Kidney (tissue), 14 donors: ENCODE results near the gene RALGPS1. TPM values are rescaled to one million over a fixed set of nuclear protein-coding genes. Genes with fewer than 3 reads are reported as not detected.
A peak's percentile ranks its signal among the peaks of the same experiment; 100 is the strongest.

Experiments
- DNase-seq, 5 donors: peaks; one replicate each; pipeline ENCODE4 v3.0.0-alpha.2; 2013 to 2020
- FAIRE-seq: peaks from 2 replicates; lab custom pipeline; 2012; peaks lifted over from hg19 to GRCh38; lab: Jason Lieb, UNC
- H3K27ac ChIP-seq, 2 donors: one replicate each; pipeline ENCODE4 v1.7.0; 2013; ENCODE audit warnings: low read depth in 2 of 2, low read length in 2 of 2, inconsistent platforms in 1 of 2
- H3K27me3 ChIP-seq: one replicate; pipeline ENCODE4 v1.7.1; 2013; ENCODE audit warnings: low read length, inconsistent platforms; ENCODE audit not compliant: control insufficient read depth, insufficient read depth
- H3K36me3 ChIP-seq, 3 donors: one replicate each; pipeline versions ENCODE4 v1.7.0 to v1.7.1; 2013; ENCODE audit warnings: low read length in 3 of 3, control low read depth in 1 of 3, inconsistent platforms in 1 of 3; ENCODE audit not compliant: insufficient read depth in 3 of 3, control insufficient read depth in 2 of 3
- H3K4me1 ChIP-seq, 3 donors: one replicate each; pipeline versions ENCODE4 v1.7.0 to v1.7.1; 2013; ENCODE audit warnings: low read length in 3 of 3, inconsistent platforms in 1 of 3, low read depth in 1 of 3; ENCODE audit not compliant: control insufficient read depth in 2 of 3, insufficient read depth in 2 of 3
- H3K4me3 ChIP-seq, 3 donors: one replicate each; pipeline versions ENCODE4 v1.7.0 to v1.8.1; 2013; ENCODE audit warnings: low read length in 3 of 3, control low read depth in 1 of 3, inconsistent platforms in 1 of 3
- H3K9ac ChIP-seq, 3 donors: one replicate each; pipeline versions ENCODE4 v1.7.0 to v1.7.1; 2013; ENCODE audit warnings: low read length in 3 of 3, control low read depth in 1 of 3, inconsistent platforms in 1 of 3
- H3K9me3 ChIP-seq, 3 donors: one replicate each; pipeline versions ENCODE4 v1.7.0 to v1.7.1; 2013; ENCODE audit warnings: low read length in 3 of 3, control low read depth in 1 of 3, inconsistent platforms in 1 of 3; ENCODE audit not compliant: control insufficient read depth in 2 of 3, insufficient read depth in 1 of 3
- intact Hi-C: fragments of 100-400 bp; cut with DNase I; formaldehyde crosslinking; loops from one replicate; pipeline ENCODE4 v1.11.1; 2022
- polyA plus RNA-seq: library from polyadenylated mRNA; stranded (reverse); fragments of 350-450 nt; fragmentation: Illumina TruSeq; extraction: RNeasy Lipid Tissue Mini Kit (QIAGEN cat#74804); gene quantifications from one replicate; pipeline ENCODE4 v1.2.3, GENCODE V29; 2014; ENCODE audit warnings: low read depth, low replicate concordance; ENCODE audit not compliant: insufficient read depth
- total RNA-seq: library from RNA; stranded (reverse); fragmentation: NEBNext Ultra II Directional; extraction: Animal tissue kit (Norgen Biotek cat#: 25700); gene quantifications from one replicate; pipeline ENCODE4 v1.2.1, GENCODE V29; 2021
- TF ChIP-seq, protein P1 (sequence below): IDR thresholded peaks from 3 replicates; pipeline ENCODE4 v1.5.1; 2012; ENCODE audit warnings: mild to moderate bottlenecking, moderate library complexity, borderline replicate concordance; ENCODE audit not compliant: insufficient read depth; ENCODE audit errors: extremely low read depth
- donor health status: control.
- donor health status: control.
- donor health status: control.
- donor health status: control.
- donor health status: control.
- donor health status: DM: yes; HTN: yes; CAD: no.
- donor health status: Normal renal cell carcinoma (clear cell type).

RALGPS1 gene
- total and polyA plus RNA-seq, 2 donors from 2014 or later: 9.4 to 25.2 TPM

DNA sequence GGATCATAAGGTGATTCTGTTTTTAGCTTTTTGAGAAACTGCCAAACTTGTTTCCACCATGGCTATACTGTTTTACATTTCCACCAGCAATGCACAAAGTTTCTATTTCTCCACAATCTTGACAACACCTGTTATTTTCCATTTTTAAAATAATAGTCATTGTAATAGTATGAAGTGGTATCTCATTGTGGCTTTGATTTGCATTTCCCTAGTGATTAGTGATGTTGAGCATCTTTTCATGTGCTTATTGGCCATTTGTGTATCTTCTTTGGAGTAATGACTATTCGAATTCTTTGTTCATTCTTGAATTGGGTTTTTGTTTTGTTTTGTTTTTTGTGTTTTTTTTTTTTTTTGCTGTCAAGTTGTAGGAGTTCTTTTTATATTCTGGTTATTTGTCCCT, 354.9 kb downstream of the RALGPS1 start:
- intact Hi-C loops: no loop called here
- no peak overlapping the region for H3K9ac ChIP-seq
- H3K4me3 ChIP-seq: no peak overlapping the region
- FAIRE-seq: peak; percentile 42
- H3K9me3 ChIP-seq: no peaks in the 10 kb centered on the region
- no peak overlapping the region for H3K27ac ChIP-seq
- no peaks in the 10 kb centered on the region for H3K27me3 ChIP-seq
- no peaks in the 10 kb centered on the region for H3K36me3 ChIP-seq
- DNase-seq: no peak
- TF ChIP-seq, protein P1, sequence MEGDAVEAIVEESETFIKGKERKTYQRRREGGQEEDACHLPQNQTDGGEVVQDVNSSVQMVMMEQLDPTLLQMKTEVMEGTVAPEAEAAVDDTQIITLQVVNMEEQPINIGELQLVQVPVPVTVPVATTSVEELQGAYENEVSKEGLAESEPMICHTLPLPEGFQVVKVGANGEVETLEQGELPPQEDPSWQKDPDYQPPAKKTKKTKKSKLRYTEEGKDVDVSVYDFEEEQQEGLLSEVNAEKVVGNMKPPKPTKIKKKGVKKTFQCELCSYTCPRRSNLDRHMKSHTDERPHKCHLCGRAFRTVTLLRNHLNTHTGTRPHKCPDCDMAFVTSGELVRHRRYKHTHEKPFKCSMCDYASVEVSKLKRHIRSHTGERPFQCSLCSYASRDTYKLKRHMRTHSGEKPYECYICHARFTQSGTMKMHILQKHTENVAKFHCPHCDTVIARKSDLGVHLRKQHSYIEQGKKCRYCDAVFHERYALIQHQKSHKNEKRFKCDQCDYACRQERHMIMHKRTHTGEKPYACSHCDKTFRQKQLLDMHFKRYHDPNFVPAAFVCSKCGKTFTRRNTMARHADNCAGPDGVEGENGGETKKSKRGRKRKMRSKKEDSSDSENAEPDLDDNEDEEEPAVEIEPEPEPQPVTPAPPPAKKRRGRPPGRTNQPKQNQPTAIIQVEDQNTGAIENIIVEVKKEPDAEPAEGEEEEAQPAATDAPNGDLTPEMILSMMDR: no peak
- H3K4me1 ChIP-seq: no peaks in the 10 kb centered on the region

Other genes starting within 250 kb of the RALGPS1 start
- gene ZBTB43, start 109.7 kb upstream of the RALGPS1 start, total RNA-seq: 18.8 TPM
- 6.6 TPM for gene ZBTB43, start 109.7 kb upstream of the RALGPS1 start, polyA plus RNA-seq
- gene ZBTB34, start 54.1 kb upstream of the RALGPS1 start, total RNA-seq: 12.5 TPM
- 2.5 TPM for gene ZBTB34, start 54.1 kb upstream of the RALGPS1 start, polyA plus RNA-seq
- 12.4 TPM for gene ANGPTL2, start 207.9 kb downstream of the RALGPS1 start, total RNA-seq
- gene ANGPTL2, start 207.9 kb downstream of the RALGPS1 start, polyA plus RNA-seq: 4.3 TPM